ENCODE results near the gene RPUSD4.

Gene RPUSD4

DNA sequence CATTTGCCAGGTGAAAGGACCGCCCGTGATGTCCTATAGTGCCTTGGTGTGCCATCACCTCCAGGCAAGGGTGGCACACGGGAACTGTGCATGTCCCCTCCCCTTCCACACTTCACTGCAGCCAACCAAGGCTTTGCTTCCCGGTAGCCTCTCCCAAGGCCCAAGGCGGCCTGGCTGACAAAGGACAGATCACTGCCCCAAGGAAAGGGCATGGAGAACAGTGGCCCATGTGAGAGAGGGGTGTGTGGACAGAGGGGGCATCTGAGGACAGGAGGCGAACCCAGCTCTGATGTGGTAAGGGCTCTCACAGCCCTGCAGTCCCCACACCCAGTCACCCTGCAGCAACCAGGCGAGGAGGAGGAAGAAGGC, 50.4 kb downstream of the RPUSD4 start:
- peaks cover 22% of the 10 kb centered on the region for H3K27me3 ChIP-seq (ENCODE audit: control insufficient read depth, low read length)
- H3K4me3 ChIP-seq (ENCODE audit: low read length), result no peak overlapping the region
- no peak overlapping the region for H3K4me2 ChIP-seq (ENCODE audit: low read length)
- no peaks in the 10 kb centered on the region for H3K79me2 ChIP-seq (ENCODE audit: control insufficient read depth, low read length)
- no peaks in the 10 kb centered on the region for H3K9me3 ChIP-seq (ENCODE audit: control insufficient read depth, insufficient read depth, low read length)
- H3K27ac ChIP-seq (ENCODE audit: low read depth, low read length), result no peak overlapping the region
- H3F3A ChIP-seq (ENCODE audit: control insufficient read depth, insufficient read depth), result no peaks in the 10 kb centered on the region
- no peaks in the 10 kb centered on the region for H3K36me3 ChIP-seq (ENCODE audit: control insufficient read depth, low read length)
- no peaks in the 10 kb centered on the region; the same call in 1 of the 2 replicates for H4K20me1 ChIP-seq (ENCODE audit: control insufficient read depth, insufficient read depth, low read depth, low read length)
- TF ChIP-seq EZH2phosphoT487 (IDR thresholded peaks at IDR 0.05; ENCODE audit: borderline replicate concordance, low read length) (no peak), CTCF (IDR thresholded peaks at IDR 0.05; ENCODE audit: low read depth, low read length, poor library complexity, severe bottlenecking) (no peak)
- no peaks in the 10 kb centered on the region for H3K9me2 ChIP-seq (replicated peaks; ENCODE audit: control insufficient read depth, low read length)
- peaks cover 9% of the 10 kb centered on the region for H3K4me1 ChIP-seq (ENCODE audit: control insufficient read depth, low read length)

GRCh38 chr11:126160345-126161022, 51.0 kb downstream of the RPUSD4 start:
- no peaks in the 10 kb centered on the region for H3F3A ChIP-seq (ENCODE audit: control insufficient read depth, insufficient read depth)
- H3K27ac ChIP-seq (ENCODE audit: low read depth, low read length), result no peak overlapping the region
- H3K79me2 ChIP-seq (ENCODE audit: control insufficient read depth, low read length), result no peaks in the 10 kb centered on the region
- no peak overlapping the region for H3K4me3 ChIP-seq (ENCODE audit: low read length)
- H4K20me1 ChIP-seq (ENCODE audit: control insufficient read depth, insufficient read depth, low read depth, low read length), result no peaks in the 10 kb centered on the region; the same call in 1 of the 2 replicates
- peaks cover 18% of the 10 kb centered on the region for H3K27me3 ChIP-seq (ENCODE audit: control insufficient read depth, low read length)
- H3K9me2 ChIP-seq (replicated peaks; ENCODE audit: control insufficient read depth, low read length), result no peaks in the 10 kb centered on the region
- TF ChIP-seq EZH2phosphoT487 (IDR thresholded peaks at IDR 0.05; ENCODE audit: borderline replicate concordance, low read length), result no peak
- TF ChIP-seq CTCF (IDR thresholded peaks at IDR 0.05; ENCODE audit: low read depth, low read length, poor library complexity, severe bottlenecking), result no peak
- peaks cover 9% of the 10 kb centered on the region for H3K4me1 ChIP-seq (ENCODE audit: control insufficient read depth, low read length)
- no peaks in the 10 kb centered on the region for H3K36me3 ChIP-seq (ENCODE audit: control insufficient read depth, low read length)
- no peak overlapping the region for H3K4me2 ChIP-seq (ENCODE audit: low read length)
- H3K9me3 ChIP-seq (ENCODE audit: control insufficient read depth, insufficient read depth, low read length), result no peaks in the 10 kb centered on the region

DNA sequence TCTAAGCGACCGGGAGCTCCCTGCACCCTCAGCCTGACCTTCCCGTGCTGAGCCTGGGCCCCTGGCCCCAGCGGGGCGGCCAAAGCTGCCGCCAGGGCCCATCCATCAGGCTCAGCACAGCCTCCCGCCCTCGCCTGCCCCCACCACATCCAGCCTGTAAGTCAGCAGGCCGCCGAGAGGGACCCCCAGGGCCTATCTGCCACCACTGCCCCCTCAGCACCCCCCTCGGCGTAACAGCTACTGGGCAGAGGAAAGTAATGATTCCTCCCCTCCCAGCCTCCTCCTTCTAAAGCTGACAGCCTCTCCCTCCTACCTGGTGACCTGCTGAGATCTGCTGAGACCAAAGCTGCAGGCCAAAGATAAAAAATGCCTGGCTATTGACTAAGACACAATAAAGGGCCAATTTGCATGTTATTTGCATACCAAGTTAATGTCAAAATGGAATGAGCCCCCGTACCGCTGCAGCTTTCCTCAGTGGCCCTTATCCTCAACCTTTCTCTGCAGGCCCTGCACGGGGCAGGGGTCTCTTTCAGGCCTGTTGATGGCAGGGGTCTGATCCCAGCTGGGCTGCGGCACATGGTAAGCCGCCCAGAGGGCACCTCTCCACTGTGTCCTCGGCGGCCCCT, 51.6 kb downstream of the RPUSD4 start:
- Histone ChIP-seq H3K27ac (ENCODE audit: low read depth, low read length) (no peak overlapping the region), H3K27me3 (ENCODE audit: control insufficient read depth, low read length) (peaks cover 18% of the 10 kb centered on the region), H4K20me1 (ENCODE audit: control insufficient read depth, insufficient read depth, low read depth, low read length) (no peaks in the 10 kb centered on the region; the same call in 1 of the 2 replicates), H3K79me2 (ENCODE audit: control insufficient read depth, low read length) (no peaks in the 10 kb centered on the region), H3K4me2 (ENCODE audit: low read length) (no peak overlapping the region), H3F3A (ENCODE audit: control insufficient read depth, insufficient read depth) (no peaks in the 10 kb centered on the region), H3K4me3 (ENCODE audit: low read length) (no peak overlapping the region), H3K9me3 (ENCODE audit: control insufficient read depth, insufficient read depth, low read length) (no peaks in the 10 kb centered on the region), H3K36me3 (ENCODE audit: control insufficient read depth, low read length) (no peaks in the 10 kb centered on the region), H3K9me2 (replicated peaks; ENCODE audit: control insufficient read depth, low read length) (no peaks in the 10 kb centered on the region), H3K4me1 (ENCODE audit: control insufficient read depth, low read length) (peaks cover 5% of the 10 kb centered on the region; the same call in 1 of the 2 replicates)
- TF ChIP-seq CTCF (IDR thresholded peaks at IDR 0.05; ENCODE audit: low read depth, low read length, poor library complexity, severe bottlenecking) (no peak), EZH2phosphoT487 (IDR thresholded peaks at IDR 0.05; ENCODE audit: borderline replicate concordance, low read length) (no peak)

Measured in DOHH2 (cell line).